WTC11 (cell line): ENCODE results near the gene ARID3B. TPM values are rescaled to one million over a fixed set of nuclear protein-coding genes. Genes with fewer than 3 reads are reported as not detected.

Source experiments
- ATAC-seq: fragments of 200-7000 bp; cut with Tn5 transposase; 2 replicates; pipeline ENCODE4 v1.10.0; 2021; ENCODE audit warnings: mild to moderate bottlenecking, moderate library complexity
- CTCF ChIA-PET: fragments of 300-600 bp; sonication (Branson Sonifier 250); formaldehyde crosslinking; loops from one replicate; lab custom pipeline; 2021; ENCODE audit warnings: antibody characterized with exemption; lab: Charles Lee
- POLR2A ChIA-PET: fragments of 350-600 bp; sonication (Branson Sonifier 250); formaldehyde crosslinking; loops from one replicate; lab custom pipeline; 2021; ENCODE audit warnings: antibody characterized with exemption; lab: Charles Lee
- DNase-seq: peaks from one replicate; pipeline ENCODE4 v3.0.0; 2021; ENCODE audit warnings: low spot score
- H3K27ac Mint-ChIP-seq: 2 replicates; pipeline ENCODE4 v1.8.0; 2021; ENCODE audit warnings: mixed read lengths
- H3K27me3 Mint-ChIP-seq: 2 replicates; pipeline ENCODE4 v1.8.0; 2021; ENCODE audit warnings: low read depth, mild to moderate bottlenecking, moderate library complexity, mixed read lengths
- H3K36me3 Mint-ChIP-seq: 2 replicates; pipeline ENCODE4 v1.8.0; 2021; ENCODE audit warnings: mixed read lengths
- H3K4me1 Mint-ChIP-seq: 2 replicates; pipeline ENCODE4 v1.8.0; 2022; ENCODE audit warnings: mixed read lengths
- H3K4me3 Mint-ChIP-seq: 2 replicates; pipeline ENCODE4 v1.8.0; 2021; ENCODE audit warnings: mild to moderate bottlenecking, moderate library complexity, mixed read lengths
- H3K9me3 Mint-ChIP-seq: 2 replicates; pipeline ENCODE4 v1.8.0; 2021; ENCODE audit warnings: mixed read lengths
- ELF4 ChIP-seq: sonication (generic); formaldehyde crosslinking; IDR thresholded peaks from 2 replicates; pipeline ENCODE4 v1.8.1; 2022; ENCODE audit warnings: low read depth, mild to moderate bottlenecking, moderate library complexity, missing genetic modification reagents
- GABPB1 ChIP-seq: sonication (generic); formaldehyde crosslinking; IDR thresholded peaks from 2 replicates; pipeline ENCODE4 v1.8.1; 2023; ENCODE audit warnings: mild to moderate bottlenecking, missing genetic modification reagents
- MXD4 ChIP-seq: fragments of 250-450 bp; sonication (Bioruptor Pico); IDR thresholded peaks from 2 replicates; pipeline ENCODE4 v1.8.0; 2021; ENCODE audit warnings: mild to moderate bottlenecking, moderate library complexity, borderline replicate concordance
- NR2C2 ChIP-seq: sonication (generic); formaldehyde crosslinking; IDR thresholded peaks from 2 replicates; pipeline ENCODE4 v1.8.0; 2022; ENCODE audit warnings: mild to moderate bottlenecking, missing genetic modification reagents
- NR3C1 ChIP-seq: sonication (generic); formaldehyde crosslinking; conservative IDR thresholded peaks from 2 replicates; pipeline ENCODE4 v1.8.1; 2023; ENCODE audit warnings: low read depth, mild to moderate bottlenecking, missing genetic modification reagents
- RELA ChIP-seq: sonication (generic); formaldehyde crosslinking; IDR thresholded peaks from 2 replicates; pipeline ENCODE4 v1.8.1; 2022; ENCODE audit warnings: missing genetic modification reagents, mild to moderate bottlenecking, borderline replicate concordance
- TCF7 ChIP-seq: sonication (generic); formaldehyde crosslinking; IDR thresholded peaks from 2 replicates; pipeline ENCODE4 v1.8.0; 2022; ENCODE audit warnings: mild to moderate bottlenecking, low read depth, missing genetic modification reagents, moderate library complexity
- total RNA-seq: library from RNA; stranded (reverse); gene quantifications from 3 replicates; pipeline ENCODE4 v1.2.3, GENCODE V29; 2021
- TF ChIP-seq, protein P1 (sequence below): sonication (generic); formaldehyde crosslinking; IDR thresholded peaks from 2 replicates; pipeline ENCODE4 v1.8.0; 2022; ENCODE audit warnings: mild to moderate bottlenecking, missing genetic modification reagents
- TF ChIP-seq, protein P2 (sequence below): sonication (generic); formaldehyde crosslinking; IDR thresholded peaks from 2 replicates; pipeline ENCODE4 v1.8.1; 2022; ENCODE audit warnings: mild to moderate bottlenecking, moderate library complexity, missing genetic modification reagents
- TF ChIP-seq, protein P3 (sequence below): sonication (generic); formaldehyde crosslinking; IDR thresholded peaks from 2 replicates; pipeline ENCODE4 v1.8.1; 2022; ENCODE audit warnings: missing genetic modification reagents, borderline replicate concordance
- TF ChIP-seq, protein P4 (sequence below): sonication (generic); formaldehyde crosslinking; IDR thresholded peaks from 2 replicates; pipeline ENCODE4 v1.8.1; 2023; ENCODE audit warnings: mild to moderate bottlenecking, moderate library complexity, missing genetic modification reagents
- TF ChIP-seq, protein P5 (sequence below): sonication (generic); formaldehyde crosslinking; IDR thresholded peaks from 2 replicates; pipeline ENCODE4 v1.8.1; 2022; ENCODE audit warnings: mild to moderate bottlenecking, missing genetic modification reagents, moderate library complexity, borderline replicate concordance
- TF ChIP-seq, protein P6 (sequence below): sonication (generic); formaldehyde crosslinking; IDR thresholded peaks from 2 replicates; pipeline ENCODE4 v1.8.1; 2022; ENCODE audit warnings: low read depth, mild to moderate bottlenecking, moderate library complexity, missing genetic modification reagents, borderline replicate concordance
- TF ChIP-seq, protein P7 (sequence below): sonication (generic); formaldehyde crosslinking; IDR thresholded peaks from 2 replicates; pipeline ENCODE4 v1.8.1; 2023; ENCODE audit warnings: mild to moderate bottlenecking, missing genetic modification reagents

ARID3B gene
- total RNA-seq, 1 experiment from 2014 or later = 133 TPM

DNA sequence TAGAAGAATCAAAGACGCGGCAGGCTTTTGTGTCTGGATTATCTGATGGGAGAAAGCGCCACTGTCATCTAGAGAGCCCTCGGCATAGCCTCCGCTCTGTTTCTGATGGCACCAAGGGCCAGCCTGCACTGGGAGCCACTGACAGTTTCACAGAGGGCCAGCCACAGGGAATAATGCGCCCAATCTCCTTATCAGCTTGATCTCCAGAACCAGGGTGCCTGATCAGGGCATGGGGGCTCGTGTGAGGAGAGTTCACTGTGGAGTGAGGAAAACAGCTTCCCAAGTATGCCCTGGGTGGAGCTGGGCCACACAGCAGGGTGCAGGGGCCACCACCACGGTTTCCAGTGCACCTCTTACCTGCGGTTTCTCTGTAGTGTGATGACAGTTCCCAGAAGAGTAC, 44.8 kb downstream of the ARID3B start (continued):
- no peak for TF ChIP-seq NR2C2 (CRISPR knock-in tag)
- TF ChIP-seq, protein P1, sequence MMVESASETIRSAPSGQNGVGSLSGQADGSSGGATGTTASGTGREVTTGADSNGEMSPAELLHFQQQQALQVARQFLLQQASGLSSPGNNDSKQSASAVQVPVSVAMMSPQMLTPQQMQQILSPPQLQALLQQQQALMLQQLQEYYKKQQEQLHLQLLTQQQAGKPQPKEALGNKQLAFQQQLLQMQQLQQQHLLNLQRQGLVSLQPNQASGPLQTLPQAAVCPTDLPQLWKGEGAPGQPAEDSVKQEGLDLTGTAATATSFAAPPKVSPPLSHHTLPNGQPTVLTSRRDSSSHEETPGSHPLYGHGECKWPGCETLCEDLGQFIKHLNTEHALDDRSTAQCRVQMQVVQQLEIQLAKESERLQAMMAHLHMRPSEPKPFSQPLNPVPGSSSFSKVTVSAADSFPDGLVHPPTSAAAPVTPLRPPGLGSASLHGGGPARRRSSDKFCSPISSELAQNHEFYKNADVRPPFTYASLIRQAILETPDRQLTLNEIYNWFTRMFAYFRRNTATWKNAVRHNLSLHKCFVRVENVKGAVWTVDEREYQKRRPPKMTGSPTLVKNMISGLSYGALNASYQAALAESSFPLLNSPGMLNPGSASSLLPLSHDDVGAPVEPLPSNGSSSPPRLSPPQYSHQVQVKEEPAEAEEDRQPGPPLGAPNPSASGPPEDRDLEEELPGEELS = no peak
- TF ChIP-seq, protein P2, sequence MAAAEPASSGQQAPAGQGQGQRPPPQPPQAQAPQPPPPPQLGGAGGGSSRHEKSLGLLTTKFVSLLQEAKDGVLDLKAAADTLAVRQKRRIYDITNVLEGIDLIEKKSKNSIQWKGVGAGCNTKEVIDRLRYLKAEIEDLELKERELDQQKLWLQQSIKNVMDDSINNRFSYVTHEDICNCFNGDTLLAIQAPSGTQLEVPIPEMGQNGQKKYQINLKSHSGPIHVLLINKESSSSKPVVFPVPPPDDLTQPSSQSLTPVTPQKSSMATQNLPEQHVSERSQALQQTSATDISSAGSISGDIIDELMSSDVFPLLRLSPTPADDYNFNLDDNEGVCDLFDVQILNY = no peak
- no peak for TF ChIP-seq TCF7 (CRISPR knock-in tag)
- TF ChIP-seq ELF4 (CRISPR knock-in tag) = no peak

DNA sequence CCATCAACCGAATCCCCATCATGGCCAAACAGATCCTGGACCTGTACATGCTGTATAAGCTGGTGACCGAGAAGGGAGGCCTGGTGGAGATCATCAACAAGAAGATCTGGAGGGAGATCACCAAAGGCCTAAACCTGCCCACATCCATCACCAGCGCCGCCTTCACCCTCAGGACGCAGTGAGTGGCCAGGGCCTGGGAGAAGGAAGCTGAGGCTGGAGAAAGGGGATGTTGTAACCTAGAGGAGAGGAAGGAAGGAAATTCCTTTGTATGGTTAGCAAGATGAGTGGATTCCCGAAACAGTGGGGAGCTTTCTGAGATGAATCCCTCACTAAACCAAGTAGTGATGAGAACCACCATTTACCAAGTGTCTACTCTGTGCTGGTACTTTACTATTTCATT, 48.8 kb downstream of the ARID3B start:
- CTCF ChIA-PET = interaction anchor here (1.1 to 1.2 kb wide), 2 partner anchors 11 to 31 kb away, joined by 3 to 9 read pairs; no protein-coding TSS in a partner anchor
- DNase-seq (no peak), ATAC-seq (no peak)
- Mint-ChIP-seq H3K27ac (0 out of 2 replicates have a peak overlapping the region, but pooled peaks have one; percentile 45), H3K4me3 (no peak overlapping the region), H3K4me1 (peaks cover 25% of the 10 kb centered on the region), H3K9me3 (no peaks in the 10 kb centered on the region), H3K36me3 (peaks cover 76% of the 10 kb centered on the region), H3K27me3 (no peaks in the 10 kb centered on the region)
- POLR2A ChIA-PET = interaction anchor here (1.4 kb wide), 1 partner anchor 25 kb away, joined by 4 read pairs; no protein-coding TSS in a partner anchor
- TF ChIP-seq GABPB1 = no peak
- no peak for TF ChIP-seq MXD4 (CRISPR knock-in tag)
- TF ChIP-seq, protein P2 = no peak
- TF ChIP-seq, protein P3, sequence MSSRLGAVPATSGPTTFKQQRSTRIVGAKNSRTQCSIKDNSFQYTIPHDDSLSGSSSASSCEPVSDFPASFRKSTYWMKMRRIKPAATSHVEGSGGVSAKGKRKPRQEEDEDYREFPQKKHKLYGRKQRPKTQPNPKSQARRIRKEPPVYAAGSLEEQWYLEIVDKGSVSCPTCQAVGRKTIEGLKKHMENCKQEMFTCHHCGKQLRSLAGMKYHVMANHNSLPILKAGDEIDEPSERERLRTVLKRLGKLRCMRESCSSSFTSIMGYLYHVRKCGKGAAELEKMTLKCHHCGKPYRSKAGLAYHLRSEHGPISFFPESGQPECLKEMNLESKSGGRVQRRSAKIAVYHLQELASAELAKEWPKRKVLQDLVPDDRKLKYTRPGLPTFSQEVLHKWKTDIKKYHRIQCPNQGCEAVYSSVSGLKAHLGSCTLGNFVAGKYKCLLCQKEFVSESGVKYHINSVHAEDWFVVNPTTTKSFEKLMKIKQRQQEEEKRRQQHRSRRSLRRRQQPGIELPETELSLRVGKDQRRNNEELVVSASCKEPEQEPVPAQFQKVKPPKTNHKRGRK (CRISPR knock-in tag) = no peak
- TF ChIP-seq, protein P4, sequence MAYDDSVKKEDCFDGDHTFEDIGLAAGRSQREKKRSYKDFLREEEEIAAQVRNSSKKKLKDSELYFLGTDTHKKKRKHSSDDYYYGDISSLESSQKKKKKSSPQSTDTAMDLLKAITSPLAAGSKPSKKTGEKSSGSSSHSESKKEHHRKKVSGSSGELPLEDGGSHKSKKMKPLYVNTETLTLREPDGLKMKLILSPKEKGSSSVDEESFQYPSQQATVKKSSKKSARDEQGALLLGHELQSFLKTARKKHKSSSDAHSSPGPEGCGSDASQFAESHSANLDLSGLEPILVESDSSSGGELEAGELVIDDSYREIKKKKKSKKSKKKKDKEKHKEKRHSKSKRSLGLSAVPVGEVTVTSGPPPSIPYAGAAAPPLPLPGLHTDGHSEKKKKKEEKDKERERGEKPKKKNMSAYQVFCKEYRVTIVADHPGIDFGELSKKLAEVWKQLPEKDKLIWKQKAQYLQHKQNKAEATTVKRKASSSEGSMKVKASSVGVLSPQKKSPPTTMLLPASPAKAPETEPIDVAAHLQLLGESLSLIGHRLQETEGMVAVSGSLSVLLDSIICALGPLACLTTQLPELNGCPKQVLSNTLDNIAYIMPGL (CRISPR knock-in tag) = no peak
- TF ChIP-seq, protein P5, sequence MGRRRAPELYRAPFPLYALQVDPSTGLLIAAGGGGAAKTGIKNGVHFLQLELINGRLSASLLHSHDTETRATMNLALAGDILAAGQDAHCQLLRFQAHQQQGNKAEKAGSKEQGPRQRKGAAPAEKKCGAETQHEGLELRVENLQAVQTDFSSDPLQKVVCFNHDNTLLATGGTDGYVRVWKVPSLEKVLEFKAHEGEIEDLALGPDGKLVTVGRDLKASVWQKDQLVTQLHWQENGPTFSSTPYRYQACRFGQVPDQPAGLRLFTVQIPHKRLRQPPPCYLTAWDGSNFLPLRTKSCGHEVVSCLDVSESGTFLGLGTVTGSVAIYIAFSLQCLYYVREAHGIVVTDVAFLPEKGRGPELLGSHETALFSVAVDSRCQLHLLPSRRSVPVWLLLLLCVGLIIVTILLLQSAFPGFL = no peak
- no peak for TF ChIP-seq RELA
- TF ChIP-seq, protein P6, sequence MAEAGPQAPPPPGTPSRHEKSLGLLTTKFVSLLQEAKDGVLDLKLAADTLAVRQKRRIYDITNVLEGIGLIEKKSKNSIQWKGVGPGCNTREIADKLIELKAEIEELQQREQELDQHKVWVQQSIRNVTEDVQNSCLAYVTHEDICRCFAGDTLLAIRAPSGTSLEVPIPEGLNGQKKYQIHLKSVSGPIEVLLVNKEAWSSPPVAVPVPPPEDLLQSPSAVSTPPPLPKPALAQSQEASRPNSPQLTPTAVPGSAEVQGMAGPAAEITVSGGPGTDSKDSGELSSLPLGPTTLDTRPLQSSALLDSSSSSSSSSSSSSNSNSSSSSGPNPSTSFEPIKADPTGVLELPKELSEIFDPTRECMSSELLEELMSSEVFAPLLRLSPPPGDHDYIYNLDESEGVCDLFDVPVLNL = no peak
- TF ChIP-seq, protein P7, sequence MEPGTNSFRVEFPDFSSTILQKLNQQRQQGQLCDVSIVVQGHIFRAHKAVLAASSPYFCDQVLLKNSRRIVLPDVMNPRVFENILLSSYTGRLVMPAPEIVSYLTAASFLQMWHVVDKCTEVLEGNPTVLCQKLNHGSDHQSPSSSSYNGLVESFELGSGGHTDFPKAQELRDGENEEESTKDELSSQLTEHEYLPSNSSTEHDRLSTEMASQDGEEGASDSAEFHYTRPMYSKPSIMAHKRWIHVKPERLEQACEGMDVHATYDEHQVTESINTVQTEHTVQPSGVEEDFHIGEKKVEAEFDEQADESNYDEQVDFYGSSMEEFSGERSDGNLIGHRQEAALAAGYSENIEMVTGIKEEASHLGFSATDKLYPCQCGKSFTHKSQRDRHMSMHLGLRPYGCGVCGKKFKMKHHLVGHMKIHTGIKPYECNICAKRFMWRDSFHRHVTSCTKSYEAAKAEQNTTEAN (CRISPR knock-in tag) = no peak
- TF ChIP-seq NR3C1 (CRISPR knock-in tag) = no peak
